H9 (cell line): ENCODE results near the gene PHF12. TPM values are rescaled to one million over a fixed set of nuclear protein-coding genes. Genes with fewer than 3 reads are reported as not detected.

Experiments
- DNase-seq: peaks from one replicate; pipeline ENCODE4 v3.0.0-alpha.2; 2017
- H2AFZ ChIP-seq: one replicate; pipeline ENCODE4 v1.6.1; 2013; ENCODE audit warnings: mild to moderate bottlenecking, low read length, control low read depth, moderate library complexity
- H2AK5ac ChIP-seq: 2 replicates; pipeline ENCODE4 v1.6.1; 2013; ENCODE audit warnings: low read length, control low read depth, mixed read lengths; ENCODE audit not compliant: insufficient read length
- H2BK120ac ChIP-seq: one replicate; pipeline ENCODE4 v1.6.1; 2013; ENCODE audit warnings: low read depth, mild to moderate bottlenecking, low read length, control low read depth, inconsistent platforms; ENCODE audit not compliant: poor library complexity, severe bottlenecking
- H2BK12ac ChIP-seq: 2 replicates; pipeline ENCODE4 v1.6.1; 2013; ENCODE audit warnings: low read length, control low read depth, mixed read lengths, low read depth; ENCODE audit not compliant: insufficient read length
- H2BK15ac ChIP-seq: 2 replicates; pipeline ENCODE4 v1.6.1; 2013; ENCODE audit warnings: low read depth, low read length, control low read depth
- H2BK20ac ChIP-seq: one replicate; pipeline ENCODE4 v1.6.1; 2013; ENCODE audit warnings: low read depth, mild to moderate bottlenecking, low read length, control low read depth, inconsistent platforms; ENCODE audit not compliant: poor library complexity, severe bottlenecking
- H2BK5ac ChIP-seq: 2 replicates; pipeline ENCODE4 v1.6.1; 2013; ENCODE audit warnings: low read length, control low read depth, mixed read lengths; ENCODE audit not compliant: insufficient read length
- H3K14ac ChIP-seq: 2 replicates; pipeline ENCODE4 v1.6.1; 2013; ENCODE audit warnings: low read length, control low read depth; ENCODE audit not compliant: insufficient read depth
- H3K18ac ChIP-seq: 2 replicates; pipeline ENCODE4 v1.6.1; 2013; ENCODE audit warnings: low read depth, mild to moderate bottlenecking, mixed read lengths, low read length, control low read depth; ENCODE audit not compliant: insufficient read length
- H3K23ac ChIP-seq: 2 replicates; pipeline ENCODE4 v1.6.1; 2013; ENCODE audit warnings: low read length, control low read depth, mixed read lengths, low read depth; ENCODE audit not compliant: insufficient read length
- H3K23me2 ChIP-seq: 2 replicates; pipeline ENCODE4 v1.6.1; 2013; ENCODE audit warnings: low read depth, mild to moderate bottlenecking, mixed read lengths, low read length, control low read depth; ENCODE audit not compliant: insufficient read length, poor library complexity, severe bottlenecking
- H3K27ac ChIP-seq: 2 replicates; pipeline ENCODE4 v1.5.1; 2013; ENCODE audit warnings: low read length, control low read depth, mixed read lengths, low read depth; ENCODE audit not compliant: insufficient read length
- H3K27me3 ChIP-seq: 2 replicates; pipeline ENCODE4 v1.6.1; 2013; ENCODE audit warnings: low read length, control low read depth, inconsistent platforms; ENCODE audit not compliant: insufficient read depth
- H3K4ac ChIP-seq: 2 replicates; pipeline ENCODE4 v1.6.1; 2013; ENCODE audit warnings: low read depth, mild to moderate bottlenecking, control low read depth, inconsistent platforms, low read length, moderate library complexity
- H3K4me1 ChIP-seq: 2 replicates; pipeline ENCODE4 v1.6.1; 2013; ENCODE audit warnings: low read length, control low read depth, inconsistent platforms; ENCODE audit not compliant: insufficient read depth
- H3K4me2 ChIP-seq: 2 replicates; pipeline ENCODE4 v1.6.1; 2013; ENCODE audit warnings: low read length, control low read depth, mixed read lengths; ENCODE audit not compliant: insufficient read length, insufficient read depth
- H3K56ac ChIP-seq: 2 replicates; pipeline ENCODE4 v1.6.1; 2013; ENCODE audit warnings: low read depth, mild to moderate bottlenecking, mixed read lengths, low read length, control low read depth; ENCODE audit not compliant: insufficient read length
- H3K79me1 ChIP-seq: 2 replicates; pipeline ENCODE4 v1.6.1; 2013; ENCODE audit warnings: low read depth, mild to moderate bottlenecking, moderate library complexity, low read length, control low read depth, inconsistent platforms; ENCODE audit not compliant: insufficient read depth, poor library complexity, severe bottlenecking
- H3K79me2 ChIP-seq: 2 replicates; pipeline ENCODE4 v1.6.1; 2013; ENCODE audit warnings: low read length, control low read depth, inconsistent platforms; ENCODE audit not compliant: insufficient read depth
- H3K9ac ChIP-seq: 2 replicates; pipeline ENCODE4 v1.6.1; 2013; ENCODE audit warnings: low read length, control low read depth, mixed read lengths; ENCODE audit not compliant: insufficient read length; ENCODE audit errors: extremely low read depth
- H3K9me3 ChIP-seq: one replicate; pipeline ENCODE4 v1.6.1; 2013; ENCODE audit warnings: low read depth, low read length, inconsistent platforms; ENCODE audit not compliant: control insufficient read depth
- H3T11ph ChIP-seq: one replicate; pipeline ENCODE4 v1.6.1; 2013; ENCODE audit warnings: mild to moderate bottlenecking, low read length, control low read depth, inconsistent platforms
- H4K20me1 ChIP-seq: one replicate; pipeline ENCODE4 v1.6.1; 2013; ENCODE audit not compliant: control insufficient read depth, insufficient read length, insufficient read depth
- H4K5ac ChIP-seq: 2 replicates; pipeline ENCODE4 v1.6.1; 2013; ENCODE audit warnings: low read depth, mild to moderate bottlenecking, mixed read lengths, low read length, control low read depth; ENCODE audit not compliant: insufficient read length
- H4K8ac ChIP-seq: replicated peaks from 2 replicates; pipeline ENCODE4 v1.6.1; 2013; ENCODE audit warnings: low read length, control low read depth, mixed read lengths, low read depth; ENCODE audit not compliant: insufficient read length
- H4K91ac ChIP-seq: 2 replicates; pipeline ENCODE4 v1.6.1; 2013; ENCODE audit warnings: low read depth, mild to moderate bottlenecking, moderate library complexity, mixed read lengths, low read length, control low read depth; ENCODE audit not compliant: insufficient read length
- H3K27ac Mint-ChIP-seq, 3 experiments: 2 replicates in 2 of 3; 3 replicates in 1 of 3; pipeline ENCODE4 v1.8.0; 2020 to 2021; ENCODE audit warnings: mixed read lengths in 3 of 3, mild to moderate bottlenecking in 1 of 3, moderate library complexity in 1 of 3
- H3K27me3 Mint-ChIP-seq: 2 replicates; pipeline ENCODE4 v1.8.0; 2021; ENCODE audit warnings: low read depth, mild to moderate bottlenecking, moderate library complexity, mixed read lengths
- H3K36me3 Mint-ChIP-seq, 3 experiments: 2 replicates in 2 of 3; 3 replicates in 1 of 3; pipeline ENCODE4 v1.8.0; 2020 to 2021; ENCODE audit warnings: low read depth in 3 of 3, mixed read lengths in 3 of 3; ENCODE audit not compliant: insufficient read depth in 1 of 3
- H3K4me1 Mint-ChIP-seq, 2 experiments: 2 replicates each; pipeline ENCODE4 v1.8.0; 2020; ENCODE audit warnings: mixed read lengths in 2 of 2
- H3K4me3 Mint-ChIP-seq, 2 experiments: 2 replicates in 1 of 2; 3 replicates in 1 of 2; pipeline ENCODE4 v1.8.0; 2020 to 2021; ENCODE audit warnings: mild to moderate bottlenecking in 2 of 2, mixed read lengths in 2 of 2, moderate library complexity in 1 of 2
- H3K9me3 Mint-ChIP-seq, 2 experiments: 2 replicates in 1 of 2; 3 replicates in 1 of 2; pipeline ENCODE4 v1.8.0; 2020; ENCODE audit warnings: mild to moderate bottlenecking in 2 of 2, mixed read lengths in 2 of 2, moderate library complexity in 1 of 2
- WGBS: extraction: QIAGEN DNeasy Blood & Tissue Kit; methylation state at CpG from one replicate; pipeline ENCODE4 v1.1.7; 2013; ENCODE audit warnings: missing lambda C conversion rate, low lambda C conversion rate, mixed read lengths; ENCODE audit not compliant: insufficient read length; ENCODE audit errors: extremely low coverage; 5-methylcytosine and 5-hydroxymethylcytosine counted together
- total RNA-seq: library from RNA; stranded (reverse); gene quantifications from 2 replicates; pipeline ENCODE4 v1.2.1, GENCODE V29; 2021
- TF ChIP-seq, protein P1 (sequence below): fragments of 200-600 bp; sonication (generic); conservative IDR thresholded peaks from 3 replicates; pipeline ENCODE4 v1.8.0; 2021; ENCODE audit warnings: antibody characterized with exemption, mild to moderate bottlenecking

Gene PHF12
- total RNA-seq, 1 experiment from 2014 or later = 62.1 TPM

DNA sequence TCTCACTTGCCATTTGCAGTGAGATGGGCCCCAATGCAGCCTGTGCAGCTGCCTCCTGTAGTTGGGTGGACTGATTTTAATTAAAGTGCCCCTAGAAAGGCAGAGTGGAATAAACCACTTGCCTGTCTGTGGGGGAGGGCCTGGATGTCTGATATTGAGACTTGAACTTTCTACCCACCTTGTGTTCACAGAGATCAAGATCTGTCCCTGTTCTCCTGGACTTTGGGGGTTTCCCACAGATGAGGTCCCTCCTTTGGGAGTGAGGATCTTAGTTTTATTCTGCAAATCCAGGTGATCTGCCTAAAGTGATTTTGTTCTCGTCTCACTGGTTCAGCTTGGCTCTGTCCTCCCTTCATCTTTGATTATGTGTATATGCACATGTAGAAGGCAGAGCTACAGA lies 40.8 kb downstream of the PHF12 start:
- Histone ChIP-seq H3K56ac (no peak overlapping the region), H2BK5ac (no peak overlapping the region), H3K18ac (no peak overlapping the region), H2AFZ (no peak overlapping the region), H2BK120ac (no peak overlapping the region), H4K20me1 (no peaks in the 10 kb centered on the region), H3K27ac (no peak overlapping the region), H4K5ac (no peak overlapping the region), H3K79me1 (no peaks in the 10 kb centered on the region), H2BK12ac (no peak overlapping the region), H3K23me2 (no peaks in the 10 kb centered on the region), H2BK15ac (no peak overlapping the region), H4K91ac (no peak overlapping the region), H3K4ac (no peak overlapping the region), H3K9ac (no peak overlapping the region), H3K9me3 (no peaks in the 10 kb centered on the region), H4K8ac (no peak overlapping the region), H3K27me3 (no peaks in the 10 kb centered on the region), H3K4me1 (peaks cover 5% of the 10 kb centered on the region; the same call in 1 of the 2 replicates), H3K79me2 (no peaks in the 10 kb centered on the region), H2AK5ac (no peak overlapping the region), H3K23ac (no peak overlapping the region), H3K14ac (no peak overlapping the region), H2BK20ac (no peak overlapping the region), H3T11ph (no peak overlapping the region), H3K4me2 (no peak overlapping the region)
- no CpG with 5 or more reads among the region's 1 CpG for WGBS
- no peaks in the 10 kb centered on the region for H3K9me3 Mint-ChIP-seq
- H3K36me3 Mint-ChIP-seq = peaks cover 73 to 94% (median 86%) of the 10 kb centered on the region in 3 experiments
- H3K4me1 Mint-ChIP-seq = peaks cover 14 to 27% of the 10 kb centered on the region in 2 experiments
- no peak for DNase-seq
- H3K27ac Mint-ChIP-seq = peak overlapping the region in 1 of 3 experiments; percentile 33; a peak in 1 of 7 replicates
- TF ChIP-seq, protein P1, sequence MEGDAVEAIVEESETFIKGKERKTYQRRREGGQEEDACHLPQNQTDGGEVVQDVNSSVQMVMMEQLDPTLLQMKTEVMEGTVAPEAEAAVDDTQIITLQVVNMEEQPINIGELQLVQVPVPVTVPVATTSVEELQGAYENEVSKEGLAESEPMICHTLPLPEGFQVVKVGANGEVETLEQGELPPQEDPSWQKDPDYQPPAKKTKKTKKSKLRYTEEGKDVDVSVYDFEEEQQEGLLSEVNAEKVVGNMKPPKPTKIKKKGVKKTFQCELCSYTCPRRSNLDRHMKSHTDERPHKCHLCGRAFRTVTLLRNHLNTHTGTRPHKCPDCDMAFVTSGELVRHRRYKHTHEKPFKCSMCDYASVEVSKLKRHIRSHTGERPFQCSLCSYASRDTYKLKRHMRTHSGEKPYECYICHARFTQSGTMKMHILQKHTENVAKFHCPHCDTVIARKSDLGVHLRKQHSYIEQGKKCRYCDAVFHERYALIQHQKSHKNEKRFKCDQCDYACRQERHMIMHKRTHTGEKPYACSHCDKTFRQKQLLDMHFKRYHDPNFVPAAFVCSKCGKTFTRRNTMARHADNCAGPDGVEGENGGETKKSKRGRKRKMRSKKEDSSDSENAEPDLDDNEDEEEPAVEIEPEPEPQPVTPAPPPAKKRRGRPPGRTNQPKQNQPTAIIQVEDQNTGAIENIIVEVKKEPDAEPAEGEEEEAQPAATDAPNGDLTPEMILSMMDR = no peak
- H3K4me3 Mint-ChIP-seq = no peak overlapping the region
- H3K27me3 Mint-ChIP-seq = no peaks in the 10 kb centered on the region
